Limb (tissue), 2 donors: Measurements from ENCODE around the gene DUOX1.

Source experiments
- DNase-seq, 2 donors: peaks; one replicate each; pipeline ENCODE4 v3.0.0-alpha.2; 2016; ENCODE audit errors: extremely low spot score in 2 of 2

The DUOX1 gene

DNA sequence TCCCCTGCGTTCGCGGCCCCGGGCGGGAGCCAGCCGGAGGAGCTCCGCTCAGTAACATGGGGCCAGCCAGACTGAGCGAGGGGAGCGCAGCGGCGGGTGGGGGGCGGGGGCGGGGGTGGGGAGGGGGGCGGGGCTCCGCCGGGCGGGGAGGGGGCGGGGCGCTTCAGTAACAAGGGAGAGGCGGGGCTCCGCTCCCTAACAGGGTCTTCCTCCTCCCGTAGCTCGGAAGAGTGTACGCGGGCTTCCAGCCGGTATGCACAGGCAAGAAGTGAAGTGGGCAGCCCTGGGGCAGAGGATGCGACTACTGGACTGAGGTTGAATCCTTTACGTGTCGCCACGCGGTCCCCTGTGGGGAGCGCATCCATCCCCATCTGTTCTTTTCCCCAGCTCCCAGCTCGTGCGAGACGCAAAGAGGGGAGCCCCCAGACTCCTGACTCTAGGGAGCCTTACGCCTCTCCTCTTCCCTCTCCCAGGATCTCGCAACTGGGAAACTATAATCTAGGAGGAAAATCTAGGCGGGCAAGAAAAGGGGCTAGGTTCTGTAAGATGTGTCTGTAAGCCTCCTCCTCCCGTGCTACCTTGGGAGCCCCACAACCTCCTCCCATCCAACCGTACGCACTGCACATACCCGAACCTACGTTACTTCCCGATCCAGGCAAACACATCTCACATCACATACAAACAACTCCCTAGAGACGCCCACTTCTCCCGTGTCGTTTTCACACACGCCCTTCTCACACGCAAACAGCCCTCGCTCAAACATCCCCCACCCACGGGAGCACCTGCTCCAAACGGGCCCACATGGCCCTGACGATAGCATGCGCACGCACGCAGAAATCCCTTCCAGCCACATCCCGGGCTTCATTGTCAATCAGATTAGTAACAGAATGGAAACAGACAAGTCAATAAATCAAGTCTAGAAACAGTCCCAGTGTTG lies 58.4 kb downstream of the DUOX1 start, which contains the start of gene SHF:
TSS of gene SHF (minus strand) at position 73 of the 937 bp plus-strand sequence. CDS start at position 58, 15 bp downstream.
- DNase-seq: peak; percentile 67 to 87

DNA sequence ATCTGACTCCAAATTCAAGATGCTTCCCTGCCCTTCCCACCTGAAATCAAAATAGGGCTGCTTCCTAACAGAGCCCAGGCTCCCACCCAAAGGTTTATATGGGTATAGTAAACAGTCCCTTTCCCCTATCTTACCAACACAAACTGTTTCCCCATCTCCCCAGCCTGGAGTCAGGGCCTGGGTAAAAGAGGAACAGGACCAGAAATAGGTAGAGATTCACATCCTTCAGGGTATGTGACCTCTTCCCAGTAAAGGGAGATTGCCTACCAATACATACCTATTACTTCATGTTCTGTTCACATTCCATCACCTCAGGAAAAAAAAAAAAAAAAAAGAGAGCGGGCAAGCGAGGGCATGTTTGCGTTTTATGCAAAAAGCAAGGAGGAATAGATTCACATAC lies 67.7 kb downstream of the DUOX1 start:
- DNase-seq: no peak

DNA sequence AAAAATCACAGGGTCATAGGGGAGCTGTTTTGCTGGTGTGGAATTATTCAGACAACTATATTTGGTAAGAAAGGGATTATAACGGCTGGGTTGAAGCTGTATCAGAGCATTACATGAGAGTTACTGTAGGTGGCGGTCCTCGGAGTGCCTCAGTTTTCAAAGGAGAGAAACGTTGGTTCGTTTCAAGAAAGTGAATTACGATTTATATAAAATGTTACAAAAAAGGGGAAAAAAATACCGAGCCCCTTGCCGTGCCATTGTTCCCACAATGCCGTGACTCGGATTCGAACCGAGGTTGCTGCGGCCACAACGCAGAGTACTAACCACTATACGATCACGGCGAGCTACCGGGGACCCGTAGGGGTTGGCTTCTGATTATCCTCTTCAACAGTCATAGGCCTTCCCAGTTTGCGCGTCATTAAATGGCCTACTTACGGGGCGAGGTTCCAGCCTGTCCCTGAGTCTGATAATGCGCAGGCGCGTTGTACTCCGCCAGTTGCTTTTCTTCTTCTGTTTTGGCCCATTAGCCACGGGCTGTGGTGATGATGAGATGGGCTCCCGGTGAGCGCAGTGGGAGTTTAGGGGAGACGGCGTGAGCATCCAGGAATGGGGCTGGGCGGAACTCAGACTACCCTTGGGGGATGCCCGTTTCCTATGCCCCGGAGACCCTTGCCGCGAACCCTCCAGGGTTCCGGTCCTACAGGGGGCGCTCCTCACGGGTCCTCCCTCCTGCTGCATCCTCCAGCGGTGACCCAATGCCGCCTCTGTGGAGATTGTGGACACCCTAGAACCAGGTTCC lies 68.7 kb downstream of the DUOX1 start:
- peak; percentile 98 to 99 for DNase-seq

DNA sequence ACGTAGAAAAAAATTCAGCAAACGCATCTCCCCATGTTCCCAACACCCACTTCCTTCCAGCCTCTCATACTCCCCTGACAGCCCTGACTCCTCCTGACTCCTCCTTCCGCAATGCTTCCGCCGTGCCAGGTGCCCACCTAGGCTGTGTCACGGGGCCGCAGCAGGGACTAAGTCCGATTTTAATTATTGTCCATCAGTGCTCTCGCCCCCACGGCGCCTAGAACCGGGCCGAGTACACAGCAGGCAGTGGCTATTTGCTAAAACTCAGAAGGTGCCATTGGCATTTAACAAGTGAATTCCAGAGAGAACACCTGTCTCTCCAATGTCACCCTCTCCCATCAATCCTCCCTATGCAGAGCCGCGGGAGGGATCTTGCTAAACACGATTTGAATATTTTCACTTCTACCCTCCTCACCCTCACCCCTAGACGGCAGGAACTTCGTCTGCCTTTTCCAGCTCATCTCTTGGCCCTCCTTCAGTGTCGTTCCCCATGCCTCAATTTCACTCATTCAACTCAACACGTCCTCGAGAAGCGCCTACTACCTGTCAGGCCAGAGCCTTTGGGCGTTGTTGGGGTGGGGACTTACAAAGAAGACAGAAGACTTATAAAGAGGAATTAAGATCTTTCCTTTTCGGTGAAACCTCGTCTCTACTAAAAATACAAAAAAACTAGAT lies 69.5 kb downstream of the DUOX1 start:
- DNase-seq: peak; percentile 17 to 66

DNA sequence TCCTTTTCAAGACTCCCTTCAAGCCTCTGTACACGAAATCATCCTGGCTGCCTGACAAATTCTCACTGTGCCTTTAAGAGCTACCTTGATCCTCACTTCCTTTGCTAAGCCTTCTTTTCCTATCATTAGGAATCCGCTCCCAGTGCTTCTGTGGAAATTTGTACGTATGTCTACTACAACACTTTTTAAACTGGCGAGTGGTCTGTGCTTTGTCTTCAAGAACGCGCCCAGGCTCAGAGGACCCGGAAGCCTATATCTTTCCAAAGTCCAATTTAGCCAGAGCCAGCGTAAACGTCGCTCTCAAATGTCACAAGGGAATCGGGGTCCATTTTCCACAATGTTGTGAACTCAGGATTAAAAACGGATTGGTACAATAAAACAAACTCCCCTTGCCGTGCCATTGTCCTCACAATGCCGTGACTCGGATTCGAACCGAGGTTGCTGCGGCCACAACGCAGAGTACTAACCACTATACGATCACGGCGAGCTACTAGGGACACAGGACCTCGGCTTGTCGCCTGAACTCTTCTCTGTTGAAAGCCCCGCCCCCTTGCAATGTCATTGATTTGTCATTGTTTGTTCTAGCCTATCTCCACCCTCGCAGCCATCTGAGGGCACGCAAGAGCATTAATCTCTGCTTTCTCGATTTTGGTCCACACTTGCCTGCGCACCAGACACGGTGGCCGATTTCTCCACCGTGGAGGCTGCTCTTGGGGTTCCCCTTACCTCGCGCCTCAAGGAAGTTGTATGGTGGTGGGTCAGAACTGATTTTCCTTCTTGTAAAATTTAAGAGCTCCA lies 70.4 kb downstream of the DUOX1 start:
- DNase-seq: peak; percentile 92 to 97

DNA sequence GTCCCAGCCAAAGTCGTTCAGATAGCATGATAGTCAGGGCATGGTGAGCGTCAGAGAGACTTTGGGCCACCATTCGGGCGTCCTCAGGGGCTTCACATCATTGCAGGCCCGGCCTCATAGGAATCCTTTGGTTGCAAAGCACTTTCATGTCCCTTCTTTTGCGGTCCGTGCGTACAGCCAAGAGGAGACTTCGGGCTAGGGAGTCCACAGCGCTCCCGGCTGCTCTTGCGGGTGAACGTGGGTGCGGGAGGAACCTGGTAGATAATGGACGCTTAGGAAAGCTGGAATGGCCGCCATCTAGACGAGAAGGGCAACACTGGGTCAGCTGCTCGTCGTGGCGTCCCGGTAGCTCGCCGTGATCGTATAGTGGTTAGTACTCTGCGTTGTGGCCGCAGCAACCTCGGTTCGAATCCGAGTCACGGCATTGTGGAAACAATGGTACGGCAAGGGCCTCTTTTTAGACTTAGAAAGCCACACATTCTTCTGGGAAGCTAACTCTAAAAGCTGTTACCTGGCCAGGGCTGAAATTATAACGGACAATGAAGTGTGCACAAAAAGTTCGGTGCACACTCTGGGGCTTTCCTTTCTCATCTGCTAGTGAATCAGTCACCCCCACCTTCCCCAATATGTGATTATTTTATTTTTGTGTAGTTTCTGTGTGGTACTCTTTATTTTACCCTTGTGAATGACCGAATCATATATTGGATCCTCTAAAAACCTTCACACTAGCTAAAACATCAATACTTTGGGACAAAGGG lies 71.2 kb downstream of the DUOX1 start:
- DNase-seq: peak; percentile 87 to 92

DNA sequence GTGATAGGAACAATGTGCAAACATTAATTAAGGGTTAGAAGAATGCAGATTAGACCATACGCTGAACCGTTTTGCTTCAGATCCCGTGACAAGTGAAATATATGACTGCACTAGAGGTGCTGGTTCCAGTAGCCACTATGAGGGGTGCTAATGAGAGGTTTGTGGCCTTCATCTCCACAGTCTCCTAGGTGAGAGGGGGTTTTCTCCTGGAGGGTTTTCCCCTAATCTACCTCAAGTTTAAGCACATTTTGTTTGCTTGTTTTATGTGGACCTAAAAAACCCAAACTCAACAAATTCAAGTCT lies 71.7 kb downstream of the DUOX1 start:
- no peak for DNase-seq

DNA sequence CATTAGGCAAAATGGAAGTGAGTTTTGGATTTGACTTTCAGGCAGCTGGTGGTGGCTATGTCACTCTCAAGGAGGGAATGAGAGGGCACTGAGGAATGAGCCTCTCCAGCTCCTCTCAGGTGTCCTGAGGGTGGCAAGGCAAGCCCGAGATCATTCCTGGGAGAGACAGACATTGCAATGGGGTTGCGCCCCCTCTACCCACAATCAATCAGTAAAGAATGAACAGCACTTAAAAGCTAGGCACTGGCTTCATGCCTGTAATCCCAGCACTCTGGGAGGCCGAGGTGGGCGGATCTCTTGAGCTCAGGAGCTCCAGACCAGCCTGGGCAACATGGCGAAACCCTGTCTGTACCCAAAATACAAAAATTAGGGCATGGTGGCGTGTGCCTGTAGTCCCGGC lies 72.1 kb downstream of the DUOX1 start:
- DNase-seq: no peak

DNA sequence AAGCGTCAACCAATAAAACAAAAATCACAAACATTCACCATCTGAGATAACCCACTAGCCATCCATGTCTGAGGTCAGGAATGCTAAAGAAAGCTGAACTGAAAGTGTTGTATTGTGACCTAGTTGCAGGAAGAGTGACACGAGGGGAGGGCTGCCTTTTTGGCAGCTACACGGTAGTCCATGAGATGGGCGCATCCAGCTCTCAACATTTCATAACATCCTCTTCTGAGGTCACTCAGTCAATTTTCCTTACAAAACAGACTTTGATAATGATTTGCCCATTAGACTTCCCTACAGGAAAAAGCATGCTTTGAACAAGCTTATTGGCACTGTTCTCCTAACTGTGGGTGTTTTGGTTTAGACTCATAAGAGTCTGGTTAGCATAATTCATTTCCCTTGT lies 73.4 kb downstream of the DUOX1 start:
- DNase-seq: no peak

DNA sequence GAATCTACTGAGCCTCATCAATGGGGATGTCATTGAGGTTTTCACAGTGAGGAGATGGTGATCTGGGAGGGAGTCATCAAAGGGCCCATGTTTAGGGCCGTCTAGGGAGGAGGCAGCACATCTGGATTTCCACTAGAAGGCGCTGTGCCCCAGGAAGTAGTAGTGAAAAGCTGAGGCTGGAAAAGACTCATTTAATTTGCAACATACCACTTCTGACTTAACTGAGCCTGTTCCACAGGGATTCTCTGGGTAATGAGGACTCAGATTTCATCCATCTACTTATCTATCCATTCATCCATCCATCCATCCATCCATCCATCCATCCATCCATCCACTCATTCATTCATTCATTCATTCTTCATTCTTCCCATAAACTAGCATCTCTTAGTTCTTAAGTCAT lies 75.4 kb downstream of the DUOX1 start:
- peak; percentile 28 to 54 for DNase-seq

DNA sequence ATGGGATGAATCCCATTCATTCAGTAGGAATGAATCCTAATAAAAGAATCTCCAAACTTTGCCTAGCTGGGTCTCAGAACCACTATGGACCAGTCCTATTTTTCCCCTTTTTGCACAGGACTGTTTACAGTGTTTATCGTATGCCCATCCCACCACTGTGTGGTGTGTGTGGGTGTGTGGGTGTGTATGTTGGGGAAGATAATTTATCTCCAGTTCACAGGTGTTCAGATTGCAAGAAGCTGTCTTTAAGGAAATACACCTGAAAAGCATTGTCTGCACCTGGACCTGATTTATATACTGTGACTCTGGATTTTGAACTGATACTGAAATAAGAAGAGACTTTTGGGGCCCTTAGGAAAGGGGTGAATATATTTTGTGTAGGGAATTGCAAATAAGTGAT lies 82.7 kb downstream of the DUOX1 start:
- no peak for DNase-seq
